GM12892 (cell line): Measurements from ENCODE around the gene UBFD1.

ENCODE experiments used
- POLR2A ChIP-seq: IDR thresholded peaks from 2 replicates; pipeline ENCODE4 v1.6.1; 2011; ENCODE audit warnings: low read depth, low read length, control low read depth
- POLR2AphosphoS5 ChIP-seq: IDR thresholded peaks from 2 replicates; pipeline ENCODE4 v1.6.1; 2011; ENCODE audit warnings: low read depth, low read length, control low read depth
- TAF1 ChIP-seq: IDR thresholded peaks from 2 replicates; pipeline ENCODE4 v1.6.1; 2011; ENCODE audit warnings: low read depth, mild to moderate bottlenecking, control low read depth, low read length, borderline replicate concordance

GRCh38 chr16:23527961-23528643 is 29.4 kb upstream of the UBFD1 start:
- no peak for TF ChIP-seq POLR2A
- no peak for TF ChIP-seq TAF1
- no peak for TF ChIP-seq POLR2AphosphoS5
